ENCODE results near the gene HDHD3.
"Not testable (repeated sequence)": the region's sequence is repeated elsewhere in the genome, so short reads cannot be mapped to it uniquely, and the experiment has no call there.

Gene HDHD3

DNA sequence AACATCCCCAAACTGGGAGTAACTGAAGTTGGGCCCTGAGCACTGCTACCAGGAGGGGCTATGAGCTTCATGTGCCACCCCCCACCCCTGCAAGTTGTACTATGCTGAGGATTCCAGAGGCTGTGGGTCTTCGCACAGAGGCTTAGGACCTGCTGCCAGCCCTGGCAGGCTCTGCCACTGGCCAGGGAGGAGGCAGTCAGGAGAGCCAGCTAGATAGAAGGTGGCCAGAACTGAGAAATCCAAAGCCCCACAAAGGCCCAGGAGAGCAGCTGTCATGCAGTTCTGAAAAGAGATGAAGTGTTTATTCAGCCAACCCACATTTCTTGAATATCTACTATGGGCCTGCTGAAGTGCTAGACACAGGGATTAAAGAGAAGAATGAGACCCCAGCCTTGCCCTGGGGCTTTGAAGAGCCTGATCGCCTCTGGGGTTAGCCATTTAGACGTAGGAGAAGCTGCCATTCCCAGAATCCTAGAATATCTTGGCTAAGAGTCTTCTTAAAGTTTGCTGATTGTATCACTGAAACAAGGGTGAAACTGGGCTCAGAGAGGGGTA is 22.9 kb upstream of the HDHD3 start:
- Histone ChIP-seq H3K4me1 (peaks cover 14% of the 10 kb centered on the region), H3K4me3 (peak overlapping the region; percentile 78; the same call in 1 of the 2 replicates), H3K9me3 (no peaks in the 10 kb centered on the region), H3K36me3 (replicated peaks) (no peaks in the 10 kb centered on the region), H3K27me3 (ENCODE audit: low read depth) (no peaks in the 10 kb centered on the region)
- peak in 1 of 2 experiments; percentile 53 for DNase-seq (ENCODE audit: low spot score in 2 of 2)
- in situ Hi-C loops (cut with MboI; ENCODE audit: low sequenced_read_pairs) = no loop called here

DNA sequence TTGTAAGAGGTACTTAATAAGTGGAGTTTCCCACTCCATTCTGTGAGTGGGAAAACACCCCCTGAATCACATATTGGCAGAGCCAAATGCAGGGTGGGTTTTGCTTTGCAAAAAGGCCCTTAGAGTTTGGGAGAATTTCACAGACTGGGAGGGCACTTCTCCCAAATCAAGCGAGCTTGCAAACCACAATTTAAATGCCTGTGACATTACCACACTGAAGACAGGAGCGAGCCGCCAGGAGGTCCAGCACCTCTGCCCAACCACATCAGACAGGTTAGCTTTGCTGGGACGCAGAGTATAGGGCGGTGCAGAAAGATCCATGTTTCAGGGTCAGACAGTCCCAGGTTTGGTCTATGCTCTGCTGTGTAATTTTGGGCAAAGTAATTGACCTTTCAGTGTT is 22.0 kb upstream of the HDHD3 start:
- in situ Hi-C loops (cut with MboI; ENCODE audit: low sequenced_read_pairs) = no loop called here
- Histone ChIP-seq H3K4me3 (no peak overlapping the region), H3K27me3 (ENCODE audit: low read depth) (no peaks in the 10 kb centered on the region), H3K36me3 (replicated peaks) (no peaks in the 10 kb centered on the region), H3K9me3 (no peaks in the 10 kb centered on the region), H3K4me1 (peaks cover 14% of the 10 kb centered on the region)
- no peak for DNase-seq (ENCODE audit: low spot score in 2 of 2)

DNA sequence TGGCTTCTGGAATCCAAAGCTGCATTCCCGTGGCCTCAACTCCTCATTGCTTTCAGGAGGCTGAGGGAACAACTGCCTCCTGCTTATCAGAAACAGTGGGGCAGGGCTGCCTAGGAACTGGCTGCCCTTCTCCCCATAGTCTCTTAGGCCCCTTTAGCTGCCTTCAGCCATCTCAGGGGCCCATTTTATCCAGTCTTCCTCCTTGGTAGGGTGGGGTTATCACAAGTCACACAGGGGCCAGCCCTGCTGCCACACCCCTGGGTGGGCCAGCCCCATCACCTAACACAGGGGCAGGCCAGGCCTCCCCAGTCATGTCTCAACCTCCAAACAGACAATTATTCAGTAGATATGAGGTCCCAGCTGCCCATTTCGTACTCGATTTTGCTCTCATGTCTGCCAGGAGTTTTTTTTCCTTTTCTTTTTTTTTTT is 20.4 kb upstream of the HDHD3 start:
- peaks cover 14% of the 10 kb centered on the region for H3K4me1 ChIP-seq
- no peaks in the 10 kb centered on the region for H3K27me3 ChIP-seq (ENCODE audit: low read depth)
- in situ Hi-C loops (cut with MboI; ENCODE audit: low sequenced_read_pairs) = no loop called here
- no peaks in the 10 kb centered on the region for H3K9me3 ChIP-seq
- no peak overlapping the region for H3K4me3 ChIP-seq
- no peaks in the 10 kb centered on the region for H3K36me3 ChIP-seq (replicated peaks)
- no peak for DNase-seq (ENCODE audit: low spot score in 2 of 2)

GRCh38 chr9:113395000-113395861 is 18.4 kb upstream of the HDHD3 start:
- Histone ChIP-seq H3K4me1 (peaks cover 8% of the 10 kb centered on the region; the same call in 1 of the 2 replicates), H3K4me3 (no peak overlapping the region), H3K27me3 (ENCODE audit: low read depth) (no peaks in the 10 kb centered on the region), H3K36me3 (replicated peaks) (no peaks in the 10 kb centered on the region), H3K9me3 (no peaks in the 10 kb centered on the region)
- in situ Hi-C loops (cut with MboI; ENCODE audit: low sequenced_read_pairs) = no loop called here
- no peak for DNase-seq (ENCODE audit: low spot score in 2 of 2)

GRCh38 chr9:113393281-113393680 is 16.5 kb upstream of the HDHD3 start:
- DNase-seq (ENCODE audit: low spot score in 2 of 2) = no peak
- Histone ChIP-seq H3K9me3 (no peaks in the 10 kb centered on the region), H3K27me3 (ENCODE audit: low read depth) (no peaks in the 10 kb centered on the region), H3K4me3 (no peak overlapping the region), H3K36me3 (replicated peaks) (peaks cover 5% of the 10 kb centered on the region), H3K4me1 (no peaks in the 10 kb centered on the region)
- in situ Hi-C loops (cut with MboI; ENCODE audit: low sequenced_read_pairs) = no loop called here

DNA sequence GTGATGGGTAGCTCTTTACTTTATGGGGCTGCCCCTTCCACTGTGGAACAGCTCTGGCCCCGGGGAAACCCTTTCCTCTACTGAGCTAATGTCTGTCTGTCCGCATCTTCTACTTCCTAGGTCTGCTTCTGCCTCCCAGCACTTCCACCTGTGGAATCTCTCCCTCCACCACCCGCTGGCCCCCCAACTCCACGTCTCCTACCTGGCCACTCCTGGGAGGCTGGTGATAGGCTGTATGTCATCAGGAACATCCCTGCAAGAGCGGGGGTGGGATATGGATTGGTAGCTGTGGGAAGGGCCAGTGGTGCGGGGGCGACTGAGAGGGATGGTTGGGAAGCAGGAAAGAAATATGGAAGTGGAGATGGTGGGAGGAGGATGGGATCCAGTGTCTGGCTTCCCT is 15.1 kb upstream of the HDHD3 start:
- no peaks in the 10 kb centered on the region for H3K4me1 ChIP-seq
- in situ Hi-C loops (cut with MboI; ENCODE audit: low sequenced_read_pairs) = no loop called here
- peaks cover 6% of the 10 kb centered on the region for H3K36me3 ChIP-seq (replicated peaks)
- H3K9me3 ChIP-seq = no peaks in the 10 kb centered on the region
- H3K27me3 ChIP-seq (ENCODE audit: low read depth) = no peaks in the 10 kb centered on the region
- no peak overlapping the region for H3K4me3 ChIP-seq
- DNase-seq (ENCODE audit: low spot score in 2 of 2) = no peak

DNA sequence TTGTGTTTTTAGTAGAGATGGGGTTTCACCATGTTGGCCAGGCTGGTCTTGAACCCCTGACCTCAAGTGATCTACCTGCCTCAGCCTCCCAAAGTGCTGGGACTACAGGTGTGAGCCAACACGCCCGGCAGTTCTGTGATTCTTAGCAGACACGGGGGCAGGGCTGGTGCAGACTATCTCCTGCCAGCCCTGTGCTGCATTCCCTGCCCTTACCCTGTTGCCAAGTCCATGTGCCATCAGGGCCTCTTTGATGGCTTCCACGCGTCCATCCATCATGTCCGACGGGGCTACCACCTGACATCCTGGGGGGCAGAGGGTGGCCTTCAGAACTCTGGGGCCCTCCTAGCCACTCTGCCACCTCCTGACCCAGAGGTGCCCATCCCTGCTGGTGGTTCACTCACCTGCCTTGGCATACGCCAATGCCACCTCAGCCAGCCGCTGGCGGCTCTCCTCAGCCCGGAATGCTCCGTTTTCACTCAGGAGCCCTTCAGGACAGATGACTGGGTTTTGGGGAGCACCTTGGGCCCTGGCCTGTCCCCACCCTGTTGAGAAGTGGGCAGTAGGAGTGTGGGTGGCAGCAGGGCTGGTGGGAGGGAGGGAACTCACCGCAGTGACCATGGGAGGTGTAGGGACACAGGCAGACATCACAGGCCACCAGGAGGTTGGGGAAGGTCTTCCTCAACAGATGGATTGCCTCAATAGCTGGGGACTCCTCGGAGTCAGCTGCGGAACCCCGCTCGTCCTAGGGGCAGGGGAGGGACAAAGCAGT is 13.6 kb upstream of the HDHD3 start:
- Histone ChIP-seq H3K4me3 (no peak overlapping the region), H3K27me3 (ENCODE audit: low read depth) (no peaks in the 10 kb centered on the region), H3K36me3 (replicated peaks) (peaks cover 6% of the 10 kb centered on the region), H3K9me3 (no peaks in the 10 kb centered on the region), H3K4me1 (no peaks in the 10 kb centered on the region)
- in situ Hi-C loops (cut with MboI; ENCODE audit: low sequenced_read_pairs) = no loop called here
- DNase-seq (ENCODE audit: low spot score in 2 of 2) = no peak

- Histone ChIP-seq H3K9me3 (no peaks in the 10 kb centered on the region), H3K4me1 (no peaks in the 10 kb centered on the region), H3K36me3 (replicated peaks) (peaks cover 6% of the 10 kb centered on the region), H3K27me3 (ENCODE audit: low read depth) (no peaks in the 10 kb centered on the region), H3K4me3 (no peak overlapping the region)
- in situ Hi-C loops (cut with MboI; ENCODE audit: low sequenced_read_pairs) = no loop called here
- DNase-seq (ENCODE audit: low spot score in 2 of 2) = no peak
Measured at GRCh38 chr9:113389451-113389850, 12.7 kb upstream of the HDHD3 start.

DNA sequence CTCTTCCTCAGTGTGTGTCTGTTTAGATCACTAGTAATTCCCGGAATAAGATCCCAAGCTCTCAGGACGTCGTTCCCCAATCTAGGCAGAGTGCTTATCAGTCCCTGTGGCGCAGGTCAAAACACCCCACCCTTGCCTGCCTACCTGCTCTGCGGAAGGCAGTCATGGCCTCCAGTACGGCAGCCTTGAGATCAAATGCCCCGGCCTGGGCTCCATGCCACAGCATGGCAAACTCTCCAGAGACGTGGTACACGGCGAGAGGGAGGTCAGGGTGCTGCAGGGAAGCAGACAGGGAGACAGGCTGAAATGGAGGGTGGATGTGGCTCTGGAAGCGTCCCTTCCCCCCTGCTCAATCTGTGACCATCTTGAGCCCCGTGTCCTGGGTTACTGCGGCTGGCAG is 12.0 kb upstream of the HDHD3 start:
- H3K9me3 ChIP-seq = no peaks in the 10 kb centered on the region
- H3K4me3 ChIP-seq = no peak overlapping the region
- no peak for DNase-seq (ENCODE audit: low spot score in 2 of 2)
- no peaks in the 10 kb centered on the region for H3K4me1 ChIP-seq
- in situ Hi-C loops (cut with MboI; ENCODE audit: low sequenced_read_pairs) = no loop called here
- H3K27me3 ChIP-seq (ENCODE audit: low read depth) = no peaks in the 10 kb centered on the region
- peaks cover 6% of the 10 kb centered on the region for H3K36me3 ChIP-seq (replicated peaks)

GRCh38 chr9:113387560-113388230 is 10.9 kb upstream of the HDHD3 start:
- in situ Hi-C loops (cut with MboI; ENCODE audit: low sequenced_read_pairs) = no loop called here
- Histone ChIP-seq H3K4me1 (no peaks in the 10 kb centered on the region), H3K4me3 (no peak overlapping the region), H3K27me3 (ENCODE audit: low read depth) (no peaks in the 10 kb centered on the region), H3K9me3 (no peaks in the 10 kb centered on the region), H3K36me3 (replicated peaks) (peaks cover 6% of the 10 kb centered on the region)
- no peak for DNase-seq (ENCODE audit: low spot score in 2 of 2)

- H3K4me3 ChIP-seq = no peak overlapping the region
- in situ Hi-C loops (cut with MboI; ENCODE audit: low sequenced_read_pairs) = no loop called here
- no peaks in the 10 kb centered on the region for H3K4me1 ChIP-seq
- H3K36me3 ChIP-seq (replicated peaks) = peaks cover 6% of the 10 kb centered on the region
- no peaks in the 10 kb centered on the region for H3K27me3 ChIP-seq (ENCODE audit: low read depth)
- DNase-seq (ENCODE audit: low spot score in 2 of 2) = no peak
- H3K9me3 ChIP-seq = no peaks in the 10 kb centered on the region
Measured at GRCh38 chr9:113386571-113387393, 10.0 kb upstream of the HDHD3 start.

DNA sequence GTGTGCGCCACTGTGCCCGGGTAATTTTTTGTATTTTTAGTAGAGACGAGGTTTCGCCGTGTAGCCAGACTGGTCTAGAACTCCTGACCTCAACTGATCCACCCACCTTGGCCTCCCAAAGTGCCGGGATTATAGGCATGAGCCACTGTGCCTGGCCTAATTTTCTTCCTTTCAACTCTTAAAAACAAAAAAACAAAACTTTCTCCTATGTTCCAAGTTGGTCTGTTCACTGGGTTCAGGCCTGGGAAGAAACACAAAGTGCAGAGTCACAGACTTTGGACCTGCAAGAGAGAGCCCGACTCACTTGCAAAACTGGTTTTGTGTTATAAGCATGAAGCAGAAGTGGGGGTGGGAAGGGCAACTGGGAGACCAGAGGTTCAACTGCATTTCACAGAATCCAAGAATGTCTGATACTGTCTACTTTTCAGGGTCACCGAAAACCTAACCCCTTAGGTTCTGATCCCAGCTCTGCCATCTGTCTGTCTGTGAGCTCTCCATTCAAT is 5.2 kb upstream of the HDHD3 start:
- Histone ChIP-seq H3K4me1 (0 out of 2 replicates have a peak, but pooled peaks cover 3% of the 10 kb centered on the region), H3K36me3 (replicated peaks) (no peaks in the 10 kb centered on the region), H3K27me3 (ENCODE audit: low read depth) (no peaks in the 10 kb centered on the region), H3K4me3 (no peak overlapping the region), H3K9me3 (no peaks in the 10 kb centered on the region)
- no peak for DNase-seq (ENCODE audit: low spot score in 2 of 2)
- in situ Hi-C loops (cut with MboI; ENCODE audit: low sequenced_read_pairs) = no loop called here

- DNase-seq (ENCODE audit: low spot score in 2 of 2); H3K36me3 ChIP-seq (replicated peaks); H3K9me3 ChIP-seq; H3K27me3 ChIP-seq (ENCODE audit: low read depth); H3K4me1 ChIP-seq; H3K4me3 ChIP-seq; in situ Hi-C loops (cut with MboI; ENCODE audit: low sequenced_read_pairs): not testable (repeated sequence)
Measured at GRCh38 chr9:113381441-113381840, 4.7 kb upstream of the HDHD3 start.

Data from HAP-1 (cell line).